ENCODE results near the gene HBD. TPM values are rescaled to one million over a fixed set of nuclear protein-coding genes. Genes with fewer than 3 reads are reported as not detected.

The HBD gene
- total RNA-seq, 2 experiments from 2014 or later = not detected

GRCh38 chr11:5231111-5231510 lies 3.2 kb downstream of the HBD start:
- H3K4me1 ChIP-seq (ENCODE audit: insufficient read depth, low read length) = no peaks in the 10 kb centered on the region
- H3K27me3 ChIP-seq (ENCODE audit: control insufficient read depth in 1 of 2, insufficient read depth in 2 of 2, low read length in 2 of 2) = no peaks in the 10 kb centered on the region
- H3K4me1 Mint-ChIP-seq (ENCODE audit: low read depth) = peaks cover 4% of the 10 kb centered on the region
- TF ChIP-seq CTCF (IDR thresholded peaks at IDR 0.05) = no peak
- ChIA-PET CTCF (no interaction called here), POLR2A (no interaction called here)
- no peaks in the 10 kb centered on the region for H3K9me3 ChIP-seq (ENCODE audit: control insufficient read depth in 1 of 2, insufficient read depth in 1 of 2, low read length in 2 of 2)
- H3K27ac ChIP-seq (ENCODE audit: low read depth in 1 of 2, low read length in 2 of 2) = no peak overlapping the region
- H3K27ac Mint-ChIP-seq = no peak overlapping the region
- no peaks in the 10 kb centered on the region for H3K27me3 Mint-ChIP-seq
- no peaks in the 10 kb centered on the region for H3K36me3 ChIP-seq (ENCODE audit: insufficient read depth, low read length)
- no peak for DNase-seq
- no peak for ATAC-seq (ENCODE audit: poor library complexity)
- no peaks in the 10 kb centered on the region for H3K36me3 Mint-ChIP-seq (ENCODE audit: low read depth)
- no peaks in the 10 kb centered on the region for H3K9me3 Mint-ChIP-seq
- no peak overlapping the region for H3K4me3 Mint-ChIP-seq
- H3K4me3 ChIP-seq (ENCODE audit: low read length) = no peak overlapping the region
- intact Hi-C loops (cut with DNase I, micrococcal nuclease) = no loop called here

- peaks cover 0 to 6% of the 10 kb centered on the region in 2 experiments for H3K9me3 ChIP-seq (ENCODE audit: control insufficient read depth in 1 of 2, insufficient read depth in 1 of 2, low read length in 2 of 2)
- H3K27ac ChIP-seq (ENCODE audit: low read depth in 1 of 2, low read length in 2 of 2) = no peak overlapping the region
- H3K4me1 ChIP-seq (ENCODE audit: insufficient read depth, low read length) = no peaks in the 10 kb centered on the region
- Mint-ChIP-seq H3K4me3 (no peak overlapping the region), H3K4me1 (ENCODE audit: low read depth) (peaks cover 4% of the 10 kb centered on the region), H3K9me3 (no peaks in the 10 kb centered on the region), H3K27me3 (no peaks in the 10 kb centered on the region), H3K36me3 (ENCODE audit: low read depth) (no peaks in the 10 kb centered on the region), H3K27ac (no peak overlapping the region)
- TF ChIP-seq CTCF (IDR thresholded peaks at IDR 0.05) = no peak
- intact Hi-C loops (cut with DNase I, micrococcal nuclease) = no loop called here
- no peak for ATAC-seq (ENCODE audit: poor library complexity)
- no peak for DNase-seq
- POLR2A ChIA-PET = no interaction called here
- H3K36me3 ChIP-seq (ENCODE audit: insufficient read depth, low read length) = no peaks in the 10 kb centered on the region
- peaks cover 0 to 6% of the 10 kb centered on the region in 2 experiments for H3K27me3 ChIP-seq (ENCODE audit: control insufficient read depth in 1 of 2, insufficient read depth in 2 of 2, low read length in 2 of 2)
- CTCF ChIA-PET = no interaction called here
- no peak overlapping the region for H3K4me3 ChIP-seq (ENCODE audit: low read length)
Observed at GRCh38 chr11:5230266-5230665, 4.0 kb downstream of the HBD start.

- intact Hi-C loops (cut with DNase I, micrococcal nuclease) = no loop called here
- Histone ChIP-seq H3K9me3 (ENCODE audit: control insufficient read depth in 1 of 2, insufficient read depth in 1 of 2, low read length in 2 of 2) (peaks cover 0 to 11% of the 10 kb centered on the region in 2 experiments), H3K27ac (ENCODE audit: low read depth in 1 of 2, low read length in 2 of 2) (no peak overlapping the region), H3K27me3 (ENCODE audit: control insufficient read depth in 1 of 2, insufficient read depth in 2 of 2, low read length in 2 of 2) (peaks cover 0 to 11% of the 10 kb centered on the region in 2 experiments), H3K36me3 (ENCODE audit: insufficient read depth, low read length) (no peaks in the 10 kb centered on the region), H3K4me1 (ENCODE audit: insufficient read depth, low read length) (no peaks in the 10 kb centered on the region), H3K4me3 (ENCODE audit: low read length) (no peak overlapping the region)
- no peak for DNase-seq
- no peaks in the 10 kb centered on the region for H3K36me3 Mint-ChIP-seq (ENCODE audit: low read depth)
- no peaks in the 10 kb centered on the region for H3K9me3 Mint-ChIP-seq
- TF ChIP-seq CTCF (IDR thresholded peaks at IDR 0.05) = no peak
- no peak for ATAC-seq (ENCODE audit: poor library complexity)
- peaks cover 4% of the 10 kb centered on the region for H3K4me1 Mint-ChIP-seq (ENCODE audit: low read depth)
- H3K4me3 Mint-ChIP-seq = no peak overlapping the region
- ChIA-PET POLR2A (no interaction called here), CTCF (no interaction called here)
- no peaks in the 10 kb centered on the region for H3K27me3 Mint-ChIP-seq
- H3K27ac Mint-ChIP-seq = no peak overlapping the region
Observed at GRCh38 chr11:5229796-5230195, 4.5 kb downstream of the HBD start.

All from CD4-positive, alpha-beta T cell (primary cell).